HG03521 (cell line): ENCODE measurements around the gene PPM1D.
"Not testable (repeated sequence)": the region's sequence is repeated elsewhere in the genome, so short reads cannot be mapped to it uniquely, and the experiment has no call there.

Experiments
- ATAC-seq: cut with Tn5 transposase; IDR thresholded peaks from one replicate; pipeline ENCODE4 v1.9.1; 2021; ENCODE audit warnings: mild to moderate bottlenecking, moderate library complexity; ENCODE audit not compliant: unreplicated experiment

PPM1D gene

DNA sequence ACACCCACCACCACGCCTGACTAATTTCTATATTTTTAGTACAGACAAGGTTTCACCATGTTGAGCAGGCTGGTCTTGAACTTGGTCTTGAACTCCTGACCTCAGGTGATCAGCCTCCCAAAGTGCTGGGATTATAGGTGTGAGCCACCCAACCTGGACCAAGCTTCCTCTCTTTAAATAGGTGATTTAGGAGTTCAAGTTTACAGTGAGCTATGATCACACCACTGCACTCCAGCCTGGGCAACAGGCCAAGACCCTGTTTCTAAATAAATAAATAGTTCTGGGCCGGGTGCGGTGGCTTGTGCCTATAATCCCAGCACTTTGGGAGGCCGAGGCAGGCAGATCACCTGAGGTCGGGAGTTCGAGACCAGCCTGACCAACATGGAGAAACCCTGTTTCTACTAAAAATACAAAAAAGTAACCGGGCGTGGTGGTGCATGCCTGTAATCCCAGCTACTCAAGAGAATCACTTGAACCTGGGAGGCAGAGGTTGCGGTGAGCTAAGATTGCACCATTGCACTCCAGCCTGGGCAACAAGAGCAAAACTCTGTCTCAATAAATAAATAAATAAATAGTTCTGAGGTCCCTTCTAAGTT lies 6.5 kb upstream of the PPM1D start:
- not testable (repeated sequence) for ATAC-seq

DNA sequence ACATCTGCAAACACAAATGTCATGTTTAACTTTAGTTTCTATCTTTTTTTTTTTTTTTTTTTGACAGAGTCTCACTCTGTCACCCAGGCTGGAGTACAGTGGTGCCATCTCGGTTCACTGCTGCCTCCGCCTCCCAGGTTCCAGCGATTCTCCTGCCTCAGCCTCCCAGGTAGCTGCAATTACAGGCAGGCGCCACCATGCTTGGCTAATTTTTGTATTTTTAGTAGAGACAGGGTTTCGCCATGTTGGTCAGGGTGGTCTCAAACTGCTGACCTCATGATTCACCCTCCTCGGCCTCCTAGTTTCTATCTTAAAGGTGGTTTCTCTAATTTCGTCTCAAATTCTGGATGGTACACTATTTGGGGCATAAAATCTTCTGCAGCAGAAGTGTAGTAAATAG lies 5.8 kb upstream of the PPM1D start:
- not testable (repeated sequence) for ATAC-seq

DNA sequence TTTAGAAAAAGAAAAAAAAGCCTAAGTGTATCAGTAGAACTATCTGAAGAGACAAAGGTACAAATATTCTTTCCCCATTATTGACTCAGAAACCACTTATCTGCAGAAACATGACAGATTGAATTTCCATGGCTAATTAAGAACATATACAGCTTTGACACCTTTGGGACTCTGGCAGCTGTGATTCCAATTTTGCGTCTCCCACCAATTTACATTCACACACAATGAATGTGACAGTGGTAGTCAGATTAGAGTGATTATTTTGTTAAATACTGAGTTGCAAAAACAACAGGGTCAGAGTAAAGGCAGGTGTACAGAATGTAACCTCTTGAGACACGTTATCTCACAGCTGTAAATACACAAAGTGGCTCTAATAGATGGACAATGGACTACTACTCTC lies 5.3 kb upstream of the PPM1D start:
- no peak for ATAC-seq

DNA sequence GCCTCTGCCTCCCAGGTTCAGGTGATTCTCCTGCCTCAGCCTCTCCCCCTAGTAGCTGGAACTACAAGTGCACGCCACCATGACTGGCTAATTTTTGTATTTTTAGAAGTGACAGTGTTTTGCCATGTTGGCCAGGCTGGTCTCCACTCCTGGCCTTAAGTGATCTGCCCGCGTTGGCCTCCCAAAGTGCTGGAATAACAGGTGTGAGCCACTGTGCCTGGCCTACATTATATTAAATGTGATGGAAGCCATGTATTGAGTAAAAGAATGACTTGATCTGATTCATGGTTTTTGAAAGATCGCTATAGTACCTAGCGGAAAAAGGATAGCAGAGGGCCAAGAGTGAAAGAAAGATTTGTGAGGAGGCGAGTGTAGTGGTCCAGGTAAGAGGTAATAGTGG lies 2.7 kb upstream of the PPM1D start:
- no peak for ATAC-seq

DNA sequence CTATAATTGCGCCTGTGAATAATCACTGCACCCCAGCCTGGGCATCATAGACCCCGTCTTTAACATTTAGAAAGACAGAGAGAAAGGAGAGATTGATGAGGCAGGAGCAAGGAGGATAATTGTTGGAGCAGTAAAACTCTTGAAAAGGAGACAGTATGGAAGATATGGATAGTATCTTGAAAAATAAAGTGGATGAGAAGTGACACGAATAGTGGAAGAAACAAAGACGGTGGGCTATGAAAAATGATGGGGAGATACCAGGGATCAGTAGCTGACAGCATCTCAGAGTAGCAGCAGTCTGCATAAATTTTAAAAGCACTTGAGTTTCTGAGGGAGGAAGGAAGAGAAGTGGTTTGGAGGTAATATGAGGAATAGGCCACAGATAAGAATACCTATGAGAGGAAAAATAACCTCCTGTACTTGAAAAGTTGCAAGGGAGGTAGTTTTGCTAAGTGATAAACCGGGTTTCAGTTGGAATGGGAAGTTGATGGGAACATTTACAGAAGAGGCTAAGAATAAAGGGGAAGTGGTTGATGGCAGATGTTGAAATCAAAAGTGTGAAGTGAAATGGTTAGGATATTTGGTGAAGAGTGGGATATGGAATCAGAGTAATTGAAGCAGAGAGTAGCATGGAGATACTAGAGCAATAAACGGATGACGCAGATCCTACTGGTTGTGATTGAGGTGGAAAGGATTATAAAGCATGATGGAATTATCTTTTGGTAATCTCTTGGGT lies 1.8 kb upstream of the PPM1D start:
- no peak for ATAC-seq

DNA sequence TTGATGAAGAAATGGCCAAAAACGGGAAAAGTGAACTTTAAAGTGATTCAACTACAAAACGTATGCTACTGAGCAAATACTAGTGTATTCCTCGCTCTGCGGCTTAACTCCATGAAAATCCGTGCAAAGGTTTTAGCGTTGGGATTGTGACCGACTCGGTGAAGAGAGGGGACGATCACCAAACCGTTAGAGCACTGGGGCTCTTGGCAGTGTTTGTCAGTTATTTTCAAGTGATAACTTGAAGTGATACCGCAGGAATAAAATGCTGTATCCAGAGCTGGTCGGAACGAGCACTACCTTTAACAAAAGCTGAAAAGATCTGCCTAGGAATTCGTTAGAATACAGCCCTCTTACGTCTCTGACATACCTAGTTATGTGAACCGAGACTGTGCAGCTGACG lies 773 bp upstream of the PPM1D start:
- peak; percentile 0 for ATAC-seq

DNA sequence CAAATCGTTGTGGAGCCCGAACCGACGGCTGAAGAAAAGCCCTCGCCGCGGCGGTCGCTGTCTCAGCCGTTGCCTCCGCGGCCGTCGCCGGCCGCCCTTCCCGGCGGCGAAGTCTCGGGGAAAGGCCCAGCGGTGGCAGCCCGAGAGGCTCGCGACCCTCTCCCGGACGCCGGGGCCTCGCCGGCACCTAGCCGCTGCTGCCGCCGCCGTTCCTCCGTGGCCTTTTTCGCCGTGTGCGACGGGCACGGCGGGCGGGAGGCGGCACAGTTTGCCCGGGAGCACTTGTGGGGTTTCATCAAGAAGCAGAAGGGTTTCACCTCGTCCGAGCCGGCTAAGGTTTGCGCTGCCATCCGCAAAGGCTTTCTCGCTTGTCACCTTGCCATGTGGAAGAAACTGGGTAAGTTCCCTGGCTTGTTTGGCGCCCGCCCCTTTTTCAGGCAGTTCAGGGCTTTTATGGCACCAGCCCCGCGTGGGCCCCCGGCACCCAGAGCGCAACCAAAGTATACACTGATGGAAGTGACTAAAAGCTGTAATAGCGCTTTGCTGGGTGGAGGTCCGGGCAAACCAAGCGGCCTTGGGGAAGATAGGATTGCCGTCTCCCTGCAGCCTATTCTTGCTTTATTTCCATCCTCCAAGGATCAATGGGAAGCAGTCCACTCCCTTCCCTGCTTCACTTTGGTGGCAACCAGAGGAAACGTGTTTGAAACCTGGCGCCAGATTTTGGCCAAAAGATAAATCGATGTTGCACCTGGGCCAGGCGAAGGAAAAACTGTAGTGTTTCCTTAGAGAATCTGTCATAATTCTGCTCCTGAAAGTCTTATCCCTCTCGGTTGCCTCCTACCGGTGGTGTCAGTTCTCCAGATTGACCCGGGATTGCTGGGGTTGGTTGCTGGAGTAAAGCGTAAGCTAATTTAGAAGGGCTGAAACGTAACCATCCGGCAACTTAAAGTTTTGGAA lies 775 bp downstream of the PPM1D start:
- ATAC-seq, result peak; percentile 8

DNA sequence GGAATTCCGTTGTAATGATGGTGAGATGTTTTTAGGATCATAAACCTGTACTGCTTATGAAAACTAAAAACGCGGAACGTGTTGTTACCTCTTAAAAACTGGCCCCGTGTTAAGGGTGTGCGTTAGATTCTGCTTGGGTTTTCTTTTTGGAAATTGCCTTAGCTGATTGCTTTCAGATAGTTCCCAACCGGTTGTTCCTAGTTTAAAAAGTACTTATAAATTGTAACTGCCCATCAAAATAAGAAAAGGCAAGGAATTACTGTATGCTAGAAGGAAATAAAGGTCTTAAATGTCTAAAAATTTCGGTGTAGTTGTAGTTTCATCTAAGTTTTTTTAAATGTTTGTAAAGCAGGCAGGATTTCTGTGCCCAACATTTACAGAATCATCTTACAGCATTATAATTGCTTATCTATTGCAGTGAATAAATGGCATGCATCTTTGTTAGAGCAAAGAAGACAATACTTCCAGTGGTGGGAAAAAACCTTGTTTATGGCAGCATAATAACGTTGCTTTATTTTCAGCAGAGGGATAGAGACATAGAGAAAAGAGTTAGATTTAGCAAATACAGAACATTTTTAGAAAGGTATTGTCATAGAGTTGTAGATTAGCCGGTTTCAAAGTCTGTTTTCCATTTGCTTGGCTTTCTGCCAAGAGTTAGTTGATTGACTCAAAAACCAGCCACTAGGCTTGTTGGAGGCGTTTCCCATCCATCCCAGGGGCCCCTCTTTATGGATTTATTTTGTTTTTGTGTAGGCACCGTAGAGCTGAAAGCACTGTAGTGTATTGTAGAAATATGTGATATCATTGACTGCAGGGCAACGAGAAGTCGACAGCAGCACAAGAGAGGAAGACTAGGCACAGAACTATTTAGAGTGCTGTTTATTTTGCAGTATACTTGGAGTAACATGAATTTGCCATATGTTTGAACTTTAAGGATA lies 1.7 kb downstream of the PPM1D start:
- no peak for ATAC-seq

DNA sequence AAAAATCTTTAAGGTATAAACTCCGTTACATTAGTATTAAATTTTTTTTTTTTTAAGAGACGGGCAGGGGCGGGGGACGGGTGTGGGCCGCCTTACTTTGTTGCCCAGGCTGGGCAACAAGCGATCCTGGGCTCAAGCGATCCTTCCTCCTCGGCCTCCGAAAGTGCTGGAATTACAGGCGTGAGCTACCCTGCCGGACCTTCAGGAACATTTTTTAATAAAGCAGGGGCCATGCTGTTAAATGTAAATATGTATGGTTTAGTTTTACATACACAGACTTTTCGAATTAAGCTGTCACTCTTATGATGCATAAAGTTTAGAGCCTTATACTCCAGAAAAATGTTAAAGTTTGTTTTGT lies 2.4 kb downstream of the PPM1D start:
- no peak for ATAC-seq

DNA sequence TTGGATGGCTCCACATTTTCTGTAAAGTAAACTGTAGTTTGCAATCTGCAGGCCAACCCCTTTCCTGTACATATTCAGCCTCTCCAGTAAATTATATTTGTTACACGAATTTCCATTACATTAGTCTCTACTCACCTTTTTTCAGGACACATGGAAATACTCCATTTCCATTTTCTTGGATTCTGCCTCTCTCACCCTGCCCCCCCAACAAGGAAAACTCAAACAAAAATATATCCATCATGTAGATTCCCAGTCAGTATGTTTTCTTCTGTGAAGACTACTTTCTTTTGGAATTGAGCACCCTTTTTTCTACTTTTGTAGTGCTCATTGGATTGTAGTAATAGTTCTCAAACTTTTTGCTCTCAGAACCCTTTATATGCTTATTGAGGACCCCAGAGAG lies 2.9 kb downstream of the PPM1D start:
- no peak for ATAC-seq

DNA sequence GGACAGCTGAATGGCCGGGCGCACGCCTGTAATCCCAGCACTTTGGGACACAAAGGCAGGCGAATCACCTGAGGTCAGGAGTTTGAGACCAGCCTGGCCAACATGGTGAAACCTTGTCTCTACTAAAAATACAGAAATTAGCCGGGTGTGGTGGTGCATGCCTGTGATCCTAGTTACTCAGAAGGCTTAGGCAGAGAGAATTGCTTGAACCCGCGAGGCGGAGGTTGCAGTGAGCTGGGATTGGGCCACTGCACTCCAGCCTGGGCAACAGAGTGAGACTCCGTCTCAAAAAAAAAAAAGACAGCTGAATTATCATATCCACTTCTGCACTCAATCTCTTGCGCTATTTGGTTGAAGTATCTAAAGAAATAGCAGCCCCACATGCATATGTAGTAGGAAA lies 3.5 kb downstream of the PPM1D start:
- ATAC-seq, result not testable (repeated sequence)

DNA sequence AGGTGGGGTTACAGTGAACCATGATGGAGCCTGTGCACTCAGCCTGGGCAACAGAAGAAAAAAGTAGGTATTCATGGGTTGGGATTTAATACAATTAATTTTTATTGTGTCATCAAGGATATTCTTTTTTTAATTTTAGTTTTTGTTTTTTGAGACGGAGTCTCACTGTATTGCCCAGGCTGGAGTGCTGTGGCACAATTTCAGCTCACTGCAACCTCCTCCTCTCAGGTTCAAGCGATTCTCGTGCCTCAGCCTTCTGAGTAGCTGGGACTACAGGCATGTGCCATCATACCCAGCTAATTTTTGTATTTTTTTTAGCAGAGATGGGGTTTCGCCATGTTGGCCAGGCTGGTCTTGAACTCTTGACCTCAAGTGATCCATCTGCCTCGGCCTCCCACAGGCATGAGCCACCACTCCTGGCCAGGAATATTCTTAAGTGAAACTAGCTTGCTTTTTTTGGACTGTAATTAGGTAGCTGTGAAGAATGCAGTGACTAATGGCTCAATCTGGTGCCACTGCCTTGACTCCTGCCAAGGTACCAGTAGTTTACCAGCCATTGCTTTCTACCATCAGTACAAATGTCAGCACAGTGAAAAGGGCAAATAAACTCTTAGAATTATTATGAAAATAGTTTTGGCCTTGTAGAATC lies 4.8 kb downstream of the PPM1D start:
- ATAC-seq, result no peak

DNA sequence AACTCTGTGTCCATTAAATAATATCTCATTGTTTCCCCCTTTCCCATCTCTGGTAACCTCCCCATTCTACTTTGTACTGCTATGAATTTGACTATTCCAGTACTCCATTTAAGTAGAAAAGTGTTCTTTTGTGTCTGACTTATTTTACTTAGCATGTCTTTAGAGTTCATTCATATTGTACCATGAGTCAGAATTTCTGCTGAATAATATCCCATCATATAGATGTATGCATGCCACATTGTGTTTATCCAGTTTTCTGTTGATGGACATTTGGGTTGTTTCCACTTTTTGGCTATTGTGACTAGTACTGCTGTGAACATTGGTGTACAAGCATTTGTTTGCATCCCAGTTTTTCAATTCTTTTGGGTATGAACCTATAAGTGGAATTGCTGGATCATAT lies 6.0 kb downstream of the PPM1D start:
- no peak for ATAC-seq

DNA sequence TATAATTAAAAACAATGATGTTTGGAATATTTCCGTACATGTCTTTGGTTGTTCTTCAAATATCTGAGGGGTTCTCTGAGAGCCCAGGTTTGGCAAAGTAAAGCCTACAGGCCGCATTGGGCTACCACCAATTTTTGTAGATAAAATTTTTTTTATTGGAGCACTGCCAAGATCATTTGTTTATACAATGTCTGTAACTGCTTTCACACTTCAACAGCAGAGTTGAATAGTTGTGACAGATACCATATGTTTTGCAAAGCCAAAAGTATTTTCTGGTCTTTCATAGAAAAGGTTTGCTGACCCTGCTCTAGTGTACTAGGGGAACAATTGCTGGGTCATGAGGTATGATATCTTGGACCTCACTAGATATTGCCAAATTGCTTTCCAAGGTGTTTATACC lies 10.5 kb downstream of the PPM1D start:
- no peak for ATAC-seq

DNA sequence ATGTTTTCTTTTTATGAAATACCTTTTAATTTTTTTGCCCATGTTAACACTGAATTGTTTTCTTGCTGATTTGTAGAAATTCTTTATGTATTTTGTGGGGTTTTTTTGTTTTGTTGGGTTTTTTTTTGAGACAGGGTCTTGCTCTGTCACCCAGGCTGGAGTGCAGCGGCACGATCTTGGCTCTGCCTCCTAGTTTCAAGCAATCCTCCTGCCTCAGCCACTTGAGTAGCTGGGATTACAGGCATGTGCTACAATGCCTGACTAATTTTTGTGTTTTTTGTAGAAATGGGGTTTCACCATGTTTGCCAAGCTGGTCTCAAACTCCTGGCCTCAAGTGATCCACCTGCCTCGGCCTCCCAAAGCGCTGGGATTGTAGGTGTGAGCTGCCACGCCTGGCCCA lies 11.3 kb downstream of the PPM1D start:
- ATAC-seq, result not testable (repeated sequence)

DNA sequence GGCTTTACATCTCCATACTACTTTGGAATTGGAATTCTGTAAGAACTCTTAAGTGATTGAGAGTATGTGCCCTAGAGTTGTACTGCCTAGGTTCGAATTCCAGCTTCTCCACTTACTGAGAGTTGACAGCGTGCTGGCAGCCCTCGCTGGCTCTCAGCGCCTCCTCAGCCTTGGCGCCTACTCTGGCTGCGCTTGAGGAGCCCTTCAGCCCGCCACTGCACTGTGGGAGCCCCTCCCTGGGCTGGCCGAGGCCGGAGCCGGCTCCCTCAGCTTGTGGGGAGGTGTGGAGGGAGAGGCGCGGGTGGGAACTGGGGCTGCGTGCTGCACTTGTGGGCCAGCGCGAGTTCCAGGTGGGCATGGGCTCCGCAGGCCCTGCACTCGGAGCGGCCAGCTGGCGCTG lies 13.3 kb downstream of the PPM1D start:
- ATAC-seq, result no peak

DNA sequence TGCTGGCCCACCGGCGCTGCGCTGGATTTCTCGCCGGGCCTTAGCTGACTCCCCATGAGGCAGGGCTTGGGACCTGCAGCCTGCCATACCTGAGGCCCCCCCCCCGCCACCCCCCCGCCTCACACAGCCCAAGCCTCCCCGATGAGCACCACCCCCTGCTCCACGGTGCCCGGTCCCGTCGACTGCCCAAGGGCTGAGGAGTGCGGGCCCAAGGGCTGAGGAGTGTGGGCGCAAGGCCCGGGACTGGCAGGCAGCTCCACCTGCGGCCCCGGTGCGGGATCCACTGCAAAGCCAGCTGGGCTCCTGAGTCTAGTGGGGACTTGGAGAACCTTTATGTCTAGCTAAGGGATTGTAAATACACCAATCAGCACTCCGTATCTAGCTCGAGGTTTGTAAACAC lies 13.8 kb downstream of the PPM1D start:
- not testable (repeated sequence) for ATAC-seq

DNA sequence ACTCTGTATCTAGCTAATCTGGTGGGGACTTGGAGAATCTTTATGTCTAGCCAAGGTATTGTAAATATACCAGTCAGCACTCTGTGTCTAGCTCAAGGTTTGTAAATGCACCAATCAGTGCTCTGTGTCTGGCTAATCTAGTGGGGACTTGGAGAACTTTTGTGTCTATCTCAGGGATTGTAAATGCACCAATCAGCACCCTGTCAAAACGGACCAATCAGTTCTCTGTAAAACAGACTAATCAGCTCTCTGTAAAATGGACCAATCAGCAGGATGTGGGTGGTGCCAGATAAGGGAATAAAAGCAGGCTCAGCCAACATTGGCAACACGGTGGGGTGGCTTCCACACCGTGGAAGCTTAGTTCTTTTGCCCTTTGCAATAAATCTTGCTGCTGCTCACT lies 14.3 kb downstream of the PPM1D start:
- not testable (repeated sequence) for ATAC-seq

DNA sequence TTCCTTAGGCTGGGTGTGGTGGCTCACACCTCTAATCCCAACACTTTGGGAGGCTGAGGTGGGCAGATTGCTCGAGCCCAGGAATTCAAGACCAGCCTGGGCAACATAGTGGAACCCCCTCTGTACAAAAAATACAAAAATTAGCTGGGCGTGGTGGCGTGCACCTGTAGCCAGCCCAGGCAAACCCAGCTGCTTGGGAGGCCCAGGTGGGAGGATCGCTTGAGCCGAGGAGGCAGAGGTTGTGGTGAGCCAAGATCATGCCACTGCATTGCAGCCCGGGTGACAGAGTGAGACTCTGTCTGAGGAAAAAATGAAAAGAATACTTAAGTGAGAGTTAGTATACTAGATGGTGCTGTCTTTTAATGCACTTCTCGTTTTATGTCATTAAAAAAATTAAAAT lies 15.1 kb downstream of the PPM1D start:
- ATAC-seq, result no peak

DNA sequence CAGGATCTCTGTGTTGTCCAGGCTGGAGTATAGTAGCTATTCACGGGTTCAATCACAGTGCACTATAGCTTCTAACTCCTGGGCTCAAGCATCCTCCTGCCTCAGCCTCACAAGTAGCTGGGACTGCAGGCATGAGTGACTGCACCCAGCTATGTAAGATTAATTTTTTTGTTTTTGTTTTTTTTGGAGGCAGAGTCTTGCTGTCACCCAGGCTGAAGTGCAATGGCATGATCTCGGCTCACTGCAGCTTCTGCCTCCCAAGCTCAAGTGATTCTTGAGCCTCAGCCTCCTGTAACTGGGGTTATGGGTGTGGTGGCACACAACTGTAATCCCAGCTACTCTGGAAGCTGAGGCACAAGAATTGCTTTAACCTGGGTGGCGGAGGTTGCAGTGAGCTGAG lies 15.8 kb downstream of the PPM1D start:
- no peak for ATAC-seq
